ENCODE data around the gene DNM1L. TPM values are rescaled to one million over a fixed set of nuclear protein-coding genes. Genes with fewer than 3 reads are reported as not detected.

The DNM1L gene
- total RNA-seq, 1 experiment from 2014 or later = 95.2 TPM

DNA sequence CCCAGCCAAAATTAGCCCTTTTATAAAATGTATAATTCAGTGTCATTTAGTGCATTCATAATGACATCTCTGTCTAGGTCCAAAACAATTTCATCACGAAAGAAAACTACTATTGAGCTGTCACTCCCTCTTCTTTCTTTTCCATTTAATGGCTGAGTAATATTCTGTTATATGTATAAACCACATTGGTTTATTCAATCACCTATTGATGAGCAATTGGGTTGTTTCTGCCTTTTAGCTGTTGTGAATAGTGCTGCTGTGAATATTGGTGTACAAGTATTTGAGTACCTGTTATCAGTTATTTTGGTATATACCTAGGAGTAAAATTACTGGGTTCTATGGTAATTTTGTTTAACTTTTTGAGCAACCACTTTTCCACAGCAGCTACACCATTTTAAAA, 7.2 kb downstream of the DNM1L start:
- peaks cover 99% of the 10 kb centered on the region for H3K79me2 ChIP-seq (ENCODE audit: low read length)
- no peak overlapping the region for H3K4me2 ChIP-seq (ENCODE audit: low read depth, low read length, poor library complexity, severe bottlenecking)
- no peak overlapping the region for H3K9ac ChIP-seq (ENCODE audit: low read length)
- H3K9me2 ChIP-seq (replicated peaks; ENCODE audit: insufficient read depth, low read length) = no peaks in the 10 kb centered on the region
- no peak overlapping the region for H2AFZ ChIP-seq (ENCODE audit: low read length)
- 0 out of 2 replicates have a peak, but pooled peaks cover 3% of the 10 kb centered on the region for H4K20me1 ChIP-seq (ENCODE audit: insufficient read depth, low read depth, low read length)
- H3K4me1 ChIP-seq (ENCODE audit: low read length) = peaks cover 3% of the 10 kb centered on the region; the same call in 1 of the 2 replicates
- DNase-seq = peak; percentile 37
- H3K9me3 ChIP-seq (ENCODE audit: low read length) = no peaks in the 10 kb centered on the region
- H3K27me3 ChIP-seq (ENCODE audit: low read length) = no peaks in the 10 kb centered on the region
- no peak overlapping the region for H3K4me3 ChIP-seq (ENCODE audit: low read length)
- H3K36me3 ChIP-seq (ENCODE audit: insufficient read depth, low read length) = peaks cover 22% of the 10 kb centered on the region; the same call in 1 of the 2 replicates
- no peak overlapping the region for H3K27ac ChIP-seq (ENCODE audit: low read length)

DNA sequence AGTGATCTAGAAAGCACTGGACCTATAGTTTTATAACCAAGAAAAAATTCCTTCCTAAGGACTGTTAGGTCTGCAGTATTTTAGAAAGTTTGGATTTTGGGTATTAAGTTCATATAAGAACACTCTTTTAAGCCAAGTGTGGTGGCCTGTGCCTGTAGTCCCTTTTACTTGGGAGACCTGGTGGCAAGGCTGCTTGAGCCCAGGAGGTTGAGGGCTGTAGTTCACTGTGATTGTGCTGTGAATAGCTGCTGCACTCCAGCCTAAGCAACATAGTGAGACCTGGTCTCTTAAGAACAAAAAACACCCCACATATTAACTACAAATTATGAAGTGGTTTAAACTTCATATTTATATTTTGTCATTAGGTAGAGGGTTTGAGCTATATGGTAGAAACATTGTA, 9.7 kb downstream of the DNM1L start:
- no peak overlapping the region for H2AFZ ChIP-seq (ENCODE audit: low read length)
- H3K27me3 ChIP-seq (ENCODE audit: low read length) = no peaks in the 10 kb centered on the region
- H3K9me2 ChIP-seq (replicated peaks; ENCODE audit: insufficient read depth, low read length) = no peaks in the 10 kb centered on the region
- peaks cover 8% of the 10 kb centered on the region; the same call in 1 of the 2 replicates for H4K20me1 ChIP-seq (ENCODE audit: insufficient read depth, low read depth, low read length)
- H3K4me2 ChIP-seq (ENCODE audit: low read depth, low read length, poor library complexity, severe bottlenecking) = no peak overlapping the region
- no peaks in the 10 kb centered on the region for H3K4me1 ChIP-seq (ENCODE audit: low read length)
- no peak overlapping the region for H3K9ac ChIP-seq (ENCODE audit: low read length)
- H3K27ac ChIP-seq (ENCODE audit: low read length) = no peak overlapping the region
- H3K9me3 ChIP-seq (ENCODE audit: low read length) = no peaks in the 10 kb centered on the region
- H3K4me3 ChIP-seq (ENCODE audit: low read length) = no peak overlapping the region
- H3K79me2 ChIP-seq (ENCODE audit: low read length) = peaks cover 100% of the 10 kb centered on the region
- peak; percentile 32 for DNase-seq
- H3K36me3 ChIP-seq (ENCODE audit: insufficient read depth, low read length) = peaks cover 16% of the 10 kb centered on the region; the same call in 1 of the 2 replicates

DNA sequence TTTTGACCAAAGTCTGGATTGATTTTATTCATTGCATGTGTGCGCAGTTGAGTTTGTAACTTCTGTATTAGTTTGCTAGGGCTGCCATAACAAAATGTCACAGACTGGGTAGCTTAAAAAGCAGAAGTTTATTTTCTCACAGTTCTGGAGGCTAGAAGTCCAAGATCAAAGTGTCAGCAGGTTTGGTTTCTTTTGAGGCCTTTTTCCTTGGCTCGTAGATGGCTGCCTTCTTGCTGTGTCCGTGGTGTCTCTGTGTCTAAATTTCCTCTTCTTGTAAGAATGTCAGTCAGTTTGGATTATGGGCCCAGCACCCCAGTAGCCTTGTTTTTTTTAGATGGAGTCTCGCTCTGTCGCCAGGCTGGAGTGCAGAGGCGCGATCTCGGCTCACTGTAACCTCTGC, 11.8 kb downstream of the DNM1L start:
- Histone ChIP-seq H4K20me1 (ENCODE audit: insufficient read depth, low read depth, low read length) (peaks cover 8% of the 10 kb centered on the region; the same call in 1 of the 2 replicates), H3K9me2 (replicated peaks; ENCODE audit: insufficient read depth, low read length) (no peaks in the 10 kb centered on the region), H2AFZ (ENCODE audit: low read length) (no peak overlapping the region), H3K4me2 (ENCODE audit: low read depth, low read length, poor library complexity, severe bottlenecking) (no peak overlapping the region), H3K4me1 (ENCODE audit: low read length) (peaks cover 2% of the 10 kb centered on the region; the same call in 1 of the 2 replicates), H3K27me3 (ENCODE audit: low read length) (no peaks in the 10 kb centered on the region), H3K9me3 (ENCODE audit: low read length) (no peaks in the 10 kb centered on the region), H3K4me3 (ENCODE audit: low read length) (no peak overlapping the region), H3K27ac (ENCODE audit: low read length) (no peak overlapping the region), H3K9ac (ENCODE audit: low read length) (no peak overlapping the region), H3K36me3 (ENCODE audit: insufficient read depth, low read length) (peaks cover 18% of the 10 kb centered on the region; the same call in 1 of the 2 replicates), H3K79me2 (ENCODE audit: low read length) (peaks cover 100% of the 10 kb centered on the region)
- DNase-seq = no peak

DNA sequence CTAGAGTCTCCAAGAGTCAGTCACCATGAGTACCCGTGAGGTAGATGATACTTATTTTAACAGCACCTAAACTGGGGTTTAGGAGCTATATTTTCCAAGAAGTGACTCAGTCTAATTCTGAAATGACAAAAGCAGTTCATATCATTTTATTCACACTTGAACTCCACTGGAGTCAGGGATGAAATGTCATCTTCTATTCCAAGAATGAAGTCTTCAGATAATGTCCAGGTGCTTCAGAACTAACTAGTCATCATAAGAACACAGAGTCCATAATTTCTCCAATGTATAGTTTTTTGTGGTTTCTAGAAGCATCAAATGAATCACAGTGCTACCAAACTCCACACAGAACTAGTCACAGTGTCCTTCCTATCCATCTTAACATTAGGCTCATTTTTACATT, 13.3 kb downstream of the DNM1L start:
- H3K79me2 ChIP-seq (ENCODE audit: low read length) = peaks cover 100% of the 10 kb centered on the region

GRCh38 chr12:32693036-32693435, 13.9 kb downstream of the DNM1L start:
- Histone ChIP-seq H3K4me2 (ENCODE audit: low read depth, low read length, poor library complexity, severe bottlenecking) (no peak overlapping the region), H3K27me3 (ENCODE audit: low read length) (no peaks in the 10 kb centered on the region), H4K20me1 (ENCODE audit: insufficient read depth, low read depth, low read length) (peaks cover 9% of the 10 kb centered on the region; the same call in 1 of the 2 replicates), H3K27ac (ENCODE audit: low read length) (no peak overlapping the region), H3K36me3 (ENCODE audit: insufficient read depth, low read length) (peaks cover 9% of the 10 kb centered on the region; the same call in 1 of the 2 replicates), H3K9me2 (replicated peaks; ENCODE audit: insufficient read depth, low read length) (no peaks in the 10 kb centered on the region), H3K79me2 (ENCODE audit: low read length) (peaks cover 100% of the 10 kb centered on the region), H3K4me1 (ENCODE audit: low read length) (peaks cover 20% of the 10 kb centered on the region), H3K4me3 (ENCODE audit: low read length) (no peak overlapping the region), H2AFZ (ENCODE audit: low read length) (no peak overlapping the region), H3K9ac (ENCODE audit: low read length) (no peak overlapping the region), H3K9me3 (ENCODE audit: low read length) (no peaks in the 10 kb centered on the region)
- no peak for DNase-seq

More for the DNA sequence above, 13.3 kb downstream of the DNM1L start:
- Histone ChIP-seq H3K9me3 (ENCODE audit: low read length) (no peaks in the 10 kb centered on the region), H3K4me2 (ENCODE audit: low read depth, low read length, poor library complexity, severe bottlenecking) (no peak overlapping the region), H4K20me1 (ENCODE audit: insufficient read depth, low read depth, low read length) (peaks cover 8% of the 10 kb centered on the region; the same call in 1 of the 2 replicates), H3K27ac (ENCODE audit: low read length) (no peak overlapping the region), H3K27me3 (ENCODE audit: low read length) (no peaks in the 10 kb centered on the region), H3K4me1 (ENCODE audit: low read length) (peaks cover 13% of the 10 kb centered on the region), H2AFZ (ENCODE audit: low read length) (no peak overlapping the region), H3K4me3 (ENCODE audit: low read length) (no peak overlapping the region), H3K36me3 (ENCODE audit: insufficient read depth, low read length) (peaks cover 10% of the 10 kb centered on the region; the same call in 1 of the 2 replicates), H3K9me2 (replicated peaks; ENCODE audit: insufficient read depth, low read length) (no peaks in the 10 kb centered on the region), H3K9ac (ENCODE audit: low read length) (no peak overlapping the region)
- DNase-seq = no peak

DNA sequence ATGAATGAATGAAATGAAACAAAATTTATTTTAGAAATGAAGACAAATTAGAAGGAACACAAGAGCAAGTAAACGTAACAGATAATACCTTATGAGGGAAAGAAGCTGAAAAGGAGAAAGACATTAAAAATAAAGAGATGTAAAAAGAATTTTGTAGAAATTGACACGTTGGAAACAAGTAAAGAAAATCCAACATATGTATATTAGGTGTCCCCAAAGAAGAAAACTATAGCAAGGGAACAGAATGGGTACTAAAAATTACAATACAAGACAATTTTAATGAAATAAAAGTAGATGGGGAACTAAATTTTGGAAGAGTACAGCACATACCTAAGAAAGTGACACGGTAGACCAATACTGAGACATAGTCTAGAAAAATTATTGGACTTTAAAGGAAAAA, 16.7 kb downstream of the DNM1L start:
- Histone ChIP-seq H3K9ac (ENCODE audit: low read length) (no peak overlapping the region), H3K4me2 (ENCODE audit: low read depth, low read length, poor library complexity, severe bottlenecking) (no peak overlapping the region), H3K27me3 (ENCODE audit: low read length) (no peaks in the 10 kb centered on the region), H3K4me1 (ENCODE audit: low read length) (peaks cover 28% of the 10 kb centered on the region), H3K79me2 (ENCODE audit: low read length) (peaks cover 100% of the 10 kb centered on the region), H3K4me3 (ENCODE audit: low read length) (no peak overlapping the region), H3K9me2 (replicated peaks; ENCODE audit: insufficient read depth, low read length) (no peaks in the 10 kb centered on the region), H3K9me3 (ENCODE audit: low read length) (no peaks in the 10 kb centered on the region), H2AFZ (ENCODE audit: low read length) (no peak overlapping the region), H4K20me1 (ENCODE audit: insufficient read depth, low read depth, low read length) (peaks cover 11% of the 10 kb centered on the region; the same call in 1 of the 2 replicates), H3K27ac (ENCODE audit: low read length) (no peak overlapping the region), H3K36me3 (ENCODE audit: insufficient read depth, low read length) (peaks cover 9% of the 10 kb centered on the region; the same call in 1 of the 2 replicates)
- DNase-seq = no peak

DNA sequence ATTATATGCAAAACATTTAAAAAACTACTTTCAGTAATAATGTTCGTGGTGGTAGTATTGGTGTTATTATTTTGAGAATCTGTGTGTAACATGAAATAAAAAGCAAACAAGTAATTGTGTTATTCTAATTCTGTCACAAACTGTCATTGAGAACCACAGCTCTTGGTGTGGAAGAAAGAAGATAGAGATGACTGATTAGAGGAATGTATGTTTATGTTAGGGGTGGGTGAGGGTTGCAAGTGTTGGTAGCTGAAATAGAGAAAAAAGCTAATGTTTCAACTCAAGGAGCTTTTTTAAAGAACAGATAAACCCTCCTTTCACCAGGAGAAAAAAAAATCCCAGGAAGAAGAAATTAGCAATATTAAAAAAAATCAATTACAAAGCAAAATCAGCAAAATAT, 18.3 kb downstream of the DNM1L start:
- H3K79me2 ChIP-seq (ENCODE audit: low read length) = peaks cover 96% of the 10 kb centered on the region
- H3K9ac ChIP-seq (ENCODE audit: low read length) = no peak overlapping the region
- peaks cover 9% of the 10 kb centered on the region; the same call in 1 of the 2 replicates for H4K20me1 ChIP-seq (ENCODE audit: insufficient read depth, low read depth, low read length)
- peak overlapping the region; percentile 24 for H3K4me2 ChIP-seq (ENCODE audit: low read depth, low read length, poor library complexity, severe bottlenecking)
- DNase-seq = no peak
- peaks cover 11% of the 10 kb centered on the region; the same call in 1 of the 2 replicates for H3K36me3 ChIP-seq (ENCODE audit: insufficient read depth, low read length)
- H3K27ac ChIP-seq (ENCODE audit: low read length) = no peak overlapping the region
- H3K4me3 ChIP-seq (ENCODE audit: low read length) = no peak overlapping the region
- no peaks in the 10 kb centered on the region for H3K9me3 ChIP-seq (ENCODE audit: low read length)
- H2AFZ ChIP-seq (ENCODE audit: low read length) = no peak overlapping the region
- peaks cover 28% of the 10 kb centered on the region for H3K4me1 ChIP-seq (ENCODE audit: low read length)
- no peaks in the 10 kb centered on the region for H3K27me3 ChIP-seq (ENCODE audit: low read length)
- no peaks in the 10 kb centered on the region for H3K9me2 ChIP-seq (replicated peaks; ENCODE audit: insufficient read depth, low read length)

- Histone ChIP-seq H3K4me2 (ENCODE audit: low read depth, low read length, poor library complexity, severe bottlenecking) (peak overlapping the region; percentile 24), H2AFZ (ENCODE audit: low read length) (no peak overlapping the region), H3K4me1 (ENCODE audit: low read length) (peaks cover 28% of the 10 kb centered on the region), H3K9ac (ENCODE audit: low read length) (no peak overlapping the region), H3K4me3 (ENCODE audit: low read length) (no peak overlapping the region), H3K27me3 (ENCODE audit: low read length) (no peaks in the 10 kb centered on the region), H3K9me2 (replicated peaks; ENCODE audit: insufficient read depth, low read length) (no peaks in the 10 kb centered on the region), H3K79me2 (ENCODE audit: low read length) (peaks cover 96% of the 10 kb centered on the region), H3K9me3 (ENCODE audit: low read length) (no peaks in the 10 kb centered on the region), H3K36me3 (ENCODE audit: insufficient read depth, low read length) (peaks cover 9% of the 10 kb centered on the region; the same call in 1 of the 2 replicates), H3K27ac (ENCODE audit: low read length) (peak overlapping the region; percentile 26), H4K20me1 (ENCODE audit: insufficient read depth, low read depth, low read length) (peaks cover 7% of the 10 kb centered on the region; the same call in 1 of the 2 replicates)
- peak; percentile 45 for DNase-seq
These were observed 19.2 kb downstream of the DNM1L start for GRCh38 chr12:32698285-32698684.

Measured in Karpas-422 (cell line).